NCI-H226 (cell line): ENCODE measurements around the gene ID1.
"Not testable (repeated sequence)": the region's sequence is repeated elsewhere in the genome, so short reads cannot be mapped to it uniquely, and the experiment has no call there.

Experiments used
- DNase-seq: peaks from one replicate; pipeline ENCODE4 v3.0.0-alpha.2; 2015

ID1 gene

DNA sequence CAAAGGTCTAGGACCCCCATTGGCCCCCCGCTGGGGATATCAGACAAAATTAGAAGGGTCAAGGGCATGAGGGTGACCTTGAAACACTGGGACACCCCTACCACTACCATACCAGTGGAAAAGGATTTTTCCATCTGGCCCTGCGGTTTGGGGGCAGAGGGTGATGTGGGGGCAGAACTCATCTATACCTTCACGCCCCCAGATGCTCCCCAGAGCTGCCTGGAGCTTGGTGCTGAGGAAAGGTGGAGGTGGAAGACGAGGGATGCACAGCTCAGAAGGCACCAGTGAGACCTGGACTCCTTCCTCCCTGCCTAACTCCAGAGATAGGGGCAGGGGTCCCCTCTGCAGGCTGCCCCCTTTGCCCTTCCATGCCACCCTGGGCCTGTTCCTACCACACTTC lies 33.7 kb downstream of the ID1 start:
- DNase-seq: no peak

DNA sequence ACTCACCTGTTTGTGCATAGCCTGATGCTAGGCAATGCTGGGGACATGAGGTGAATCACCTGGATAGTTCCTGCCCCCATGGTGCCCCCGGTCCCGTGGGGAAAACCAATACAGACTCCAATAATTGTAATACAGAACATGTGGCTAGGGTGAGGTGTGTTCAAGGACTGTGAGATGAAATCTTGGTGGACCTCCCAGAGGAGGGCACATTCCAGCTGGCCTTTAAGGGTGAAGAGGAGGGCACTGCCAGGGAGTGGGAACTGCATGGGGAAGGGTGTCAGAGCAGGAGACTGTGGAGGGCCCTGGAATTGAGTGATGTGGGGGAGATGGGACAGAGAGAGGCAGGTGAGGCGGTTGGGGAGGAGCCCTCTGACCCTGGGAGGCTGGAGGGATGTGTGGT lies 35.2 kb downstream of the ID1 start:
- no peak for DNase-seq

DNA sequence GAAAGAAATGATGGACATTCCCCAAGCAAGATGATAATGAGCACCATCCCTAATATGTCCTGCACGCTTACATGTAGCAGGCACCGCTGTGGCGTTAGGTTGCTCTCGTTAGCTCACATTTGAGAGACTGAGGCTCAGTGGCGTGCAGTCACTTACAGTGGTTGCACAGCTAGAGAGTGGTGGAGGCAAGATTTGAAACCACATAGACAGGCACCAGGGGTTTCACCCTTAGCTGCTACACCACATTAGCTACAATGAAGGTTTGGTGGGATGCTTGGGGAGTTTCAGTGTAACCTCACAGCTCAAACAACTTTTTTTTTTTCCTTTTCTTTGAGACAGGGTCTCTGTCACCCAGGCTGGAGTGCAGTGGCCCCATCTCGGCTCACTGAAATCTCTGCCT lies 36.3 kb downstream of the ID1 start:
- DNase-seq: no peak

DNA sequence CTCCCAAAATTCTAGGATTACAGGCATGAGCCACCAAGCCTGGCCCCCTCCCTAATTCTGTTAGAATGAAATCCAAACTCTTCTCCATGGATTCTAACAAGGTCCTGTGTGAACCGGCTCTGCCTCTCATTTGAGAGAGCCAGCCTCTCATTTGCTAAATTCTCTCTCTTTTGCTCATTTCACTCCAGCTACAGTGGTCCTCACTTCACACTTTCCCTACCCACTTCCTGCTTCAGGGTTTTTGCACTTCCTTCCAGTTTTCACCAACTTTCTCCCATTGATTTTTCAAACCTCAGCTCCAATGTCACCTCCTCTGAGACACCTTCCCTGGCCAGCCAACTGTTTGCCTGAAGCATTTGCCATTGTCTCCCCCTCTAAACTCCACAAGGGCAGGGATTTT lies 37.7 kb downstream of the ID1 start:
- DNase-seq: no peak

DNA sequence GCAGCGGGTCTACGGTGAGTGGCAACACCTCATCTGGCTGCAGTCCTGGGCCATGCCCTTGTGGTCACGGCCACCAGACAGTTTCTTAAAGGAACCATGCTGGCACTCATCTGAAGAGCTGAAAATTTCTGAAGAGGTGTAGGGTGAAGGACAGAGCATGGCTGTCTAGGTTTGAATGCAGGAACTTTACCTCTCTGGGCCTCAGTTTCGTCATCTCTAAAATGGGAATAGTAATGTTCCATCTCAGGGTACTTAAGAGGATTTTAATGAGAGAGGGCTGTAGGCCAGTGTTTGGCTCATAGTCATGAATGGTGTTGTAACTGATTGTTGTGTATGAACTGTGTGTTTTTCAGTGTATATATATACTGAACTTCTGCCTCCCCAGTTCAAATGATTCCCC lies 38.4 kb downstream of the ID1 start:
- no peak for DNase-seq

DNA sequence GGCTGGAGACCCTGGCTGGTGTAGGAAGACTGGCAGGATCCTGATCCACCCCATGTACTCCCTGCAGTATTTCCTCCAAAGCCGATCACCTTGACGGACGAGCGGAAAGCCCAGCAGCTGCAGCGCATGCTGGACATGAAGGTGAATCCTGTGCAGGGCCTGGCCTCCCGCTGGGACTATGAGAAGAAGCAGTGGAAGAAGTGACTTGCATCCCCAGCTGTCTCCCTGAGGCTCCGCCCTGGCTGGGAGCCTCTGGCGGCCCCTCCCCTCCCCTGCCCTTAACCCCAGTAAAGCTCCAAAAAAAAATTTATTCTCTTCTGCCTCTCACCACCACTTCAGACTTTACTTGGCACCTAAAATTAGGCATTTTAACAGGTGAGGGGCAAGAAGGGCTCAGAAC lies 39.6 kb downstream of the ID1 start:
- DNase-seq: no peak

DNA sequence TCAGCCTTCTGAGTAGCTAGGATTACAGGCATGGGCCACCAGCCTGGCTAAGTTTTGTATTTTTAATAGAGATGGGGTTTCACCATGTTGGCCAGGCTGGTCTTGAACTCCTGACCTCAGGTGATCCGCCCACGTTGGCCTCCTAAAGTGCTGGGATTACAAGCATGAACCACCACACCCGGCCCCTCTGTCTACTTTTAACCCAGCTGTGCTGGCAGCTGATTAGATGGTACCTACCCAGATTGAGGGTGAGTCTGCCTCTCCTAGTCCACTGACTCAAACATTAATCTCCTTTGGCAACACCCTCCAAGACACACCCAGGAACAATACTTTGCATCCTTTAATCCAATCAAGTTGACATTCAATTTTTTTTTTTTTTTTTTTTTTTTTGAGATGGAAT lies 43.0 kb downstream of the ID1 start:
- not testable (repeated sequence) for DNase-seq

DNA sequence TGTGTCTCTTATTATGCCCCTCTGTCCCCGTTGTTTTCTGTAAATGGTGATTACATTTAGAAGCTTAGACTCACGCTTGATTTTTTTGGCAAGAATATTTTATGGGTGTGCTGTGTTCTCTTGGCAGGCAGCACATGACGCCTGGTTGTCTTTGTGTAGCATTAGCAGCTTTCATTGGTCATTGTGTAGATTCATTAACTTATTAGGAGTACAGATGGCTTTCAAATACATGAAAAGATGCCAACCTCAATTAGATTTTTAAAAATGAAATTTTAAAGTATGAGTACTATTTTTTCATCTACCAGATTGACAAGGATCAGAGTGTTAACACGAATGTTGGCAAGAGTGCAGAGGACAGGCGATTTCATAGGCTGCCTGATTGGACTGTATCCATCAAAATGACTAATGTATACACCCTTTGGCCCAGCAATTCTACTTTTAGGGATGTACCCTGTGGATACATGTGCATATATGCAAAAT lies 47.9 kb downstream of the ID1 start:
- DNase-seq: peak; percentile 20

DNA sequence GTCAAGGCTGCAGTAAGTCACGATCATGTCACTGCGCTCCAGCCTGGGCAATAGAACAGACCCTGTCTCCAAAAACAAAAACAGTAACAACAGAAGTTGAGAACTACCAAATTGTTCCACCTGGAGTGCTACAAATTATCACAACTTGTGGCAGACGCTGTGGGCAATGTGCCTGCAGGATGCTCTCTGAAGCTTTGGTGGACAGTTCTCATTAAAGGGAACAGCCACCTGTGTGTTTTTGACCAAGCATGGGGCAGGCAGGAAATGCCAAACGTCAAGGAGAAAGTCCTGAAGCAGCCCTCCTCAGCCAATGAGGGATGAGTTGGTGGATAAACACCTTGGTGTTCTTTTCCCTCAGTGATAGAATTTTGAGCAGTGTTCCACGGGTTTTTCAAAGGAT lies 48.5 kb downstream of the ID1 start:
- no peak for DNase-seq

DNA sequence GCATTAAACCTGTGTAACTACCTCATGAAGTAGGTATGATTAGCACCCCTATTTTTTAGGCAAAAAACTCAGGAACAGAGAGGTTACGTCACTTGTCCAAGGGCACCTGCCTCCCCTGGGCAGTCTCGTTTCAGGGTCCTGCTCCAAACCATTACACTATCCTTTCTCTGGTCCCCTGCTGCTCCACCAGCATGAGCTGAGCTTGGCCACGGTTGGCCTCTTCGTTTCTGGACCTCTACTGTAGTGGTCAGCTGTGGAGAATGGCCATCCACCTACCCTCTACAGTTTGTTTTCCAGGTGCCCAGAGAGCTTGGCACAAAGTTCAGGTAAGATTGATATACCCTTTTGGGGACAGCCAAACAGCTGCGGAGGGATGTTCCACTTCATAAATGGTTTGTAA lies 49.4 kb downstream of the ID1 start:
- no peak for DNase-seq
